K562 (cell line): ENCODE results near the gene PDE1C. TPM values are rescaled to one million over a fixed set of nuclear protein-coding genes. Genes with fewer than 3 reads are reported as not detected.

ENCODE experiments used
- ATAC-seq: fragments of 200-7000 bp; cut with Tn5 transposase; 3 replicates; pipeline ENCODE4 v1.9.1; 2020; ENCODE audit warnings: moderate library complexity
- BruUV-seq: library from RNA; stranded (reverse); fragments of 400-500 nt; replicated peaks from 2 replicates; lab custom pipeline; 2021; lab: Mats Ljungman, UMichigan
- CTCF ChIA-PET: fragments of 300-600 bp; formaldehyde crosslinking; extraction: SDS; loops from one replicate; lab custom pipeline; 2021; ENCODE audit warnings: low intra/inter-chr PET ratio; lab: Yijun Ruan, JAX
- POLR2A ChIA-PET: fragments of 300-600, 350-650 bp; sonication (Branson Sonifier 250); formaldehyde crosslinking; extraction: SDS; loops from one replicate; lab custom pipeline; 2021; ENCODE audit warnings: antibody characterized with exemption, inconsistent platforms; lab: Yijun Ruan, JAX
- DNase-seq, 4 experiments: peaks; one replicate each; pipeline versions ENCODE4 v3.0.0 to v3.0.0-alpha.2; 2011 to 2018; ENCODE audit warnings: low spot score in 3 of 4, mixed read lengths in 3 of 4; ENCODE audit errors: extremely low read depth in 1 of 4
- FAIRE-seq: peaks from 2 replicates; lab custom pipeline; 2011; peaks lifted over from hg19 to GRCh38; lab: Jason Lieb, UNC
- H2AFZ ChIP-seq: 2 replicates; pipeline ENCODE4 v1.6.0; 2011; ENCODE audit warnings: low read depth, low read length, control low read depth, inconsistent platforms
- H3K27ac ChIP-seq: fragments of 200-600 bp; 3 replicates; pipeline ENCODE4 v1.8.0; 2011; ENCODE audit warnings: low read depth, mild to moderate bottlenecking, control low read depth, inconsistent platforms, low read length, moderate library complexity, mixed read lengths; ENCODE audit errors: extremely low read depth
- H3K27me3 ChIP-seq, 2 experiments: fragments of 300-600 bp in 1 of 2; 2 replicates in 1 of 2; 3 replicates in 1 of 2; pipeline versions ENCODE4 v1.6.0 to v1.8.0; 2011; ENCODE audit warnings: inconsistent platforms in 2 of 2, low read length in 2 of 2, mild to moderate bottlenecking in 1 of 2, mixed read lengths in 1 of 2, moderate library complexity in 1 of 2; ENCODE audit not compliant: control insufficient read depth in 2 of 2, insufficient read depth in 2 of 2
- H3K36me3 ChIP-seq: fragments of 300-600 bp; 3 replicates; pipeline ENCODE4 v1.8.0; 2011; ENCODE audit warnings: mild to moderate bottlenecking, low read length, inconsistent platforms; ENCODE audit not compliant: control insufficient read depth, insufficient read depth
- H3K4me1 ChIP-seq, 2 experiments: fragments of 200-600 bp in 1 of 2; replicated peaks in 1 of 2; 2 replicates in 1 of 2; 3 replicates in 1 of 2; pipeline versions ENCODE4 v1.5.1 to v1.8.0; 2011; ENCODE audit warnings: inconsistent platforms in 2 of 2, low read length in 2 of 2, mild to moderate bottlenecking in 1 of 2, mixed read lengths in 1 of 2, moderate library complexity in 1 of 2; ENCODE audit not compliant: control insufficient read depth in 2 of 2, insufficient read depth in 2 of 2
- H3K4me2 ChIP-seq: 2 replicates; pipeline ENCODE4 v1.6.1; 2011; ENCODE audit warnings: low read length, control low read depth, inconsistent platforms, mixed read lengths; ENCODE audit not compliant: insufficient read depth
- H3K4me3 ChIP-seq: fragments of 200-600 bp; sonication (generic), shearing (Covaris generic); 2 replicates; pipeline ENCODE4 v1.5.1; 2016; ENCODE audit warnings: control low read depth, inconsistent platforms
- H3K79me2 ChIP-seq: fragments of 200-600 bp; 3 replicates; pipeline ENCODE4 v1.8.0; 2011; ENCODE audit warnings: low read length, inconsistent platforms; ENCODE audit not compliant: control insufficient read depth, insufficient read depth
- H3K9ac ChIP-seq, 2 experiments: 2 replicates each; pipeline versions ENCODE4 v1.6.0 to v1.6.1; 2011; ENCODE audit warnings: low read depth in 2 of 2, low read length in 2 of 2, control low read depth in 1 of 2, inconsistent platforms in 1 of 2, mild to moderate bottlenecking in 1 of 2, mixed read lengths in 1 of 2; ENCODE audit not compliant: insufficient read depth in 1 of 2
- H3K9me1 ChIP-seq: one replicate; pipeline ENCODE4 v1.6.0; 2011; ENCODE audit warnings: inconsistent platforms, mild to moderate bottlenecking, low read length, moderate library complexity; ENCODE audit not compliant: control insufficient read depth, insufficient read depth
- H3K9me3 ChIP-seq: replicated peaks from 2 replicates; pipeline ENCODE4 v1.5.1; 2011; ENCODE audit warnings: low read depth, low read length, inconsistent platforms; ENCODE audit not compliant: control insufficient read depth, insufficient read depth
- H4K20me1 ChIP-seq: replicated peaks from 2 replicates; pipeline ENCODE4 v1.6.1; 2011; ENCODE audit warnings: low read length, inconsistent platforms, mixed read lengths; ENCODE audit not compliant: control insufficient read depth, insufficient read depth
- AFF1 ChIP-seq, 2 experiments: fragments of 450-650 bp; IDR thresholded peaks; 2 replicates each; pipeline ENCODE4 v1.6.1; 2018; ENCODE audit warnings: mild to moderate bottlenecking in 2 of 2, low read depth in 1 of 2; ENCODE audit not compliant: partially characterized antibody in 2 of 2
- ATF1 ChIP-seq, 2 experiments: fragments of 450-650 bp in 1 of 2; IDR thresholded peaks; 2 replicates each; pipeline ENCODE4 v1.6.1; 2016; ENCODE audit warnings: missing compliant biosample characterization in 1 of 2, missing genetic modification characterization in 1 of 2
- E2F3 ChIP-seq: fragments of 250-450 bp; sonication (Bioruptor Pico); IDR thresholded peaks from 2 replicates; pipeline ENCODE4 v1.4.0; 2020; ENCODE audit warnings: mild to moderate bottlenecking
- HBP1 ChIP-seq: fragments of 450-650 bp; formaldehyde crosslinking; IDR thresholded peaks from 2 replicates; pipeline ENCODE4 v1.4.0; 2022; ENCODE audit warnings: missing genetic modification characterization
- KAT8 ChIP-seq: fragments of 450-650 bp; IDR thresholded peaks from 2 replicates; pipeline ENCODE4 v1.6.1; 2016; ENCODE audit warnings: low read depth, mild to moderate bottlenecking
- NR0B1 ChIP-seq: fragments of 450-650 bp; IDR thresholded peaks from one replicate; pipeline ENCODE4 v1.6.1; 2018; ENCODE audit warnings: mild to moderate bottlenecking, moderate library complexity; ENCODE audit not compliant: partially characterized antibody
- TAF15 ChIP-seq: fragments of 200-400 bp; formaldehyde crosslinking; IDR thresholded peaks from 2 replicates; pipeline ENCODE4 v1.6.1; 2017; ENCODE audit warnings: mild to moderate bottlenecking, low read depth, low read length, moderate library complexity
- ZNF707 ChIP-seq: fragments of 250-450 bp; sonication (Bioruptor Pico); conservative IDR thresholded peaks from 2 replicates; pipeline ENCODE4 v1.8.0; 2022; ENCODE audit warnings: inconsistent platforms, mild to moderate bottlenecking, moderate library complexity
- WGBS: fragments of 100-300 bp; shearing (Covaris generic); methylation state at CpG from one replicate; pipeline ENCODE4 v1.1.6; 2016; ENCODE audit warnings: low coverage, mixed read lengths; ENCODE audit not compliant: insufficient coverage; ENCODE audit errors: missing lambda C conversion rate; 5-methylcytosine and 5-hydroxymethylcytosine counted together
- in situ Hi-C: fragments of 300-500 bp; cut with MboI; formaldehyde crosslinking; loops from 4 replicates; pipeline ENCODE4 v1.15.0; 2018; ENCODE audit warnings: inconsistent platforms, mixed read lengths
- intact Hi-C: fragments of 100-400 bp; cut with micrococcal nuclease; formaldehyde crosslinking; loops from 2 replicates; pipeline ENCODE4 v1.14.2; 2022
- polyA plus RNA-seq, 8 experiments: library from polyadenylated mRNA; depleted of rRNA in 4 of 8; stranded (reverse) in 5 of 8; unstranded in 3 of 8; fragments of >200 nt; fragmentation: Nextera tagmentation in 2 of 8; fragmentation: Illumina TruSeq in 1 of 8; extraction: Ambion mirVana in 2 of 8; extraction: Trizol in 1 of 8; gene quantifications; 2 replicates each; pipeline versions ENCODE4 v1.2.1 to v1.2.3, GENCODE V29; 2011 to 2014; ENCODE audit warnings: inconsistent platforms in 1 of 8, missing spikeins in 1 of 8
- total RNA-seq, 7 experiments: library from RNA; depleted of rRNA in 6 of 7; stranded (reverse); fragments of >200 nt in 6 of 7; fragmentation: Illumina TruSeq in 2 of 7; extraction: Trizol in 2 of 7; gene quantifications; 2 replicates each; pipeline versions ENCODE4 v1.2.1 to v1.2.3, GENCODE V29; 2011 to 2021; ENCODE audit warnings: low replicate concordance in 1 of 7

The PDE1C gene
- total and polyA plus RNA-seq, 9 of the 15 experiments (the other 6 are each of a cell fraction or from before 2014, with no cell fraction given), result under 0.01 to 0.01 TPM; not detected in 7

GRCh38 chr7:31953432-31953831 is 116.8 kb downstream of the PDE1C start (continued):
- TF ChIP-seq E2F3 (CRISPR knock-in tag), result no peak
- no peak for TF ChIP-seq NR0B1

- Histone ChIP-seq H3K9me1 (no peaks in the 10 kb centered on the region), H3K36me3 (no peaks in the 10 kb centered on the region), H2AFZ (no peak overlapping the region), H3K4me3 (no peak overlapping the region), H3K4me2 (no peak overlapping the region), H3K27ac (no peak overlapping the region), H3K9me3 (no peaks in the 10 kb centered on the region), H4K20me1 (no peaks in the 10 kb centered on the region), H3K79me2 (no peaks in the 10 kb centered on the region), H3K9ac (no peak overlapping the region), H3K27me3 (no peaks in the 10 kb centered on the region), H3K4me1 (no peaks in the 10 kb centered on the region)
- TF ChIP-seq ZNF707 (no peak), HBP1 (no peak), KAT8 (no peak), AFF1 (IDR thresholded peaks at IDR 0.05; ENCODE audit: low read depth in 1 of 2, partially characterized antibody in 2 of 2) (no peak), ATF1 (CRISPR knock-in tag; IDR thresholded peaks at IDR 0.05) (no peak), ATF1 (tag; IDR thresholded peaks at IDR 0.05) (no peak), TAF15 (no peak)
- ATAC-seq (no peak), FAIRE-seq (no peak), DNase-seq (no peak)
- in situ Hi-C loops (no loop called here), intact Hi-C loops (no loop called here)
- 0% methylated on average over 4 of the region's 4 CpGs for WGBS
- ChIA-PET POLR2A (no interaction called here), CTCF (no interaction called here)
- BruUV-seq, result no TSS peak
Observed at GRCh38 chr7:31950091-31950755, 120.0 kb downstream of the PDE1C start.
